Large intestine (tissue), 3 donors: Measurements from ENCODE around the gene FTH1. TPM values are rescaled to one million over a fixed set of nuclear protein-coding genes. Genes with fewer than 3 reads are reported as not detected.

ENCODE experiments used
- DNase-seq, 2 donors: peaks; one replicate each; pipeline versions ENCODE4 v3.0.0 to v3.0.0-alpha.2; 2013
- H3K27ac ChIP-seq: one replicate; pipeline ENCODE4 v1.5.1; 2013; ENCODE audit warnings: low read length
- H3K27me3 ChIP-seq: 2 replicates; pipeline ENCODE4 v1.6.1; 2013; ENCODE audit warnings: low read length; ENCODE audit not compliant: control insufficient read depth, insufficient read depth
- H3K36me3 ChIP-seq: 2 replicates; pipeline ENCODE4 v1.6.1; 2013; ENCODE audit warnings: low read length; ENCODE audit not compliant: control insufficient read depth, insufficient read depth
- H3K4me1 ChIP-seq: one replicate; pipeline ENCODE4 v1.6.1; 2013; ENCODE audit warnings: low read length; ENCODE audit not compliant: control insufficient read depth, insufficient read depth
- H3K4me3 ChIP-seq: one replicate; pipeline ENCODE4 v1.5.1; 2013; ENCODE audit warnings: low read length
- H3K9me3 ChIP-seq: one replicate; pipeline ENCODE4 v1.6.1; 2013; ENCODE audit warnings: mild to moderate bottlenecking, low read depth, low read length, moderate library complexity; ENCODE audit not compliant: control insufficient read depth
- WGBS: methylation state at CpG from one replicate; pipeline ENCODE4 v1.1.5; 2013; ENCODE audit warnings: low lambda C conversion rate; ENCODE audit not compliant: insufficient coverage; 5-methylcytosine and 5-hydroxymethylcytosine counted together
- polyA plus RNA-seq: library from polyadenylated mRNA; unstranded; fragments of 120-200 nt; gene quantifications from one replicate; pipeline ENCODE4 v1.2.1, GENCODE V29; 2013

Gene FTH1
- polyA plus RNA-seq, 1 donor = 5,100 TPM

- Histone ChIP-seq H3K27ac (no peak overlapping the region), H3K9me3 (no peaks in the 10 kb centered on the region), H3K27me3 (no peaks in the 10 kb centered on the region), H3K36me3 (no peaks in the 10 kb centered on the region), H3K4me1 (peaks cover 4% of the 10 kb centered on the region), H3K4me3 (no peak overlapping the region)
- no peak for DNase-seq
- WGBS = no CpG with 5 or more reads among the region's 7 CpGs
These were observed 18.9 kb downstream of the FTH1 start for GRCh38 chr11:61948505-61948904.

GRCh38 chr11:61947486-61948210, 19.8 kb downstream of the FTH1 start:
- no peak overlapping the region for H3K27ac ChIP-seq
- peaks cover 4% of the 10 kb centered on the region for H3K4me1 ChIP-seq
- H3K36me3 ChIP-seq = no peaks in the 10 kb centered on the region
- no peaks in the 10 kb centered on the region for H3K9me3 ChIP-seq
- whole genome bisulfite sequencing = 0% methylated on average over 1 of the region's 8 CpGs
- DNase-seq = peak; percentile 68 to 78
- no peak overlapping the region for H3K4me3 ChIP-seq
- H3K27me3 ChIP-seq = no peaks in the 10 kb centered on the region

- 100% methylated on average over 2 of the region's 5 CpGs for WGBS
- H3K27me3 ChIP-seq = no peaks in the 10 kb centered on the region
These were observed 20.5 kb downstream of the FTH1 start for GRCh38 chr11:61946894-61947293.

GRCh38 chr11:61945191-61945590, 22.2 kb downstream of the FTH1 start:
- Histone ChIP-seq H3K9me3 (no peaks in the 10 kb centered on the region), H3K27ac (no peak overlapping the region), H3K4me3 (no peak overlapping the region), H3K4me1 (peaks cover 4% of the 10 kb centered on the region), H3K36me3 (no peaks in the 10 kb centered on the region), H3K27me3 (no peaks in the 10 kb centered on the region)
- WGBS = no CpG with 5 or more reads among the region's 13 CpGs
- DNase-seq = no peak

More at GRCh38 chr11:61946894-61947293, 20.5 kb downstream of the FTH1 start:
- Histone ChIP-seq H3K36me3 (no peaks in the 10 kb centered on the region), H3K4me3 (no peak overlapping the region), H3K4me1 (peaks cover 4% of the 10 kb centered on the region), H3K9me3 (no peaks in the 10 kb centered on the region), H3K27ac (no peak overlapping the region)
- no peak for DNase-seq

GRCh38 chr11:61940466-61940865, 27.0 kb downstream of the FTH1 start:
- no peak for DNase-seq
- no peaks in the 10 kb centered on the region for H3K27me3 ChIP-seq
- H3K27ac ChIP-seq = no peak overlapping the region
- H3K4me3 ChIP-seq = no peak overlapping the region
- no peaks in the 10 kb centered on the region for H3K4me1 ChIP-seq
- H3K9me3 ChIP-seq = peaks cover 15% of the 10 kb centered on the region
- WGBS = no CpG with 5 or more reads among the region's 10 CpGs
- H3K36me3 ChIP-seq = no peaks in the 10 kb centered on the region

- Histone ChIP-seq H3K36me3 (no peaks in the 10 kb centered on the region), H3K27ac (no peak overlapping the region), H3K27me3 (no peaks in the 10 kb centered on the region), H3K4me1 (no peaks in the 10 kb centered on the region), H3K4me3 (no peak overlapping the region), H3K9me3 (peaks cover 17% of the 10 kb centered on the region)
- WGBS = 95% methylated on average over 2 of the region's 2 CpGs
- DNase-seq = no peak
These were observed 31.6 kb downstream of the FTH1 start for GRCh38 chr11:61935861-61936260.

GRCh38 chr11:61930933-61931332, 36.5 kb downstream of the FTH1 start:
- Histone ChIP-seq H3K36me3 (no peaks in the 10 kb centered on the region), H3K9me3 (peaks cover 3% of the 10 kb centered on the region), H3K4me1 (no peaks in the 10 kb centered on the region), H3K4me3 (no peak overlapping the region), H3K27ac (no peak overlapping the region), H3K27me3 (no peaks in the 10 kb centered on the region)
- no peak for DNase-seq
- WGBS = no CpG with 5 or more reads among the region's 3 CpGs

GRCh38 chr11:61928606-61929005, 38.8 kb downstream of the FTH1 start:
- no peak overlapping the region for H3K4me3 ChIP-seq
- no peak for DNase-seq
- H3K36me3 ChIP-seq = no peaks in the 10 kb centered on the region
- H3K27me3 ChIP-seq = no peaks in the 10 kb centered on the region
- no peak overlapping the region for H3K27ac ChIP-seq
- peaks cover 10% of the 10 kb centered on the region for H3K4me1 ChIP-seq
- no peaks in the 10 kb centered on the region for H3K9me3 ChIP-seq

GRCh38 chr11:61927501-61927900, 39.9 kb downstream of the FTH1 start:
- Histone ChIP-seq H3K27ac (no peak overlapping the region), H3K4me3 (no peak overlapping the region), H3K36me3 (no peaks in the 10 kb centered on the region), H3K9me3 (no peaks in the 10 kb centered on the region), H3K4me1 (peaks cover 21% of the 10 kb centered on the region), H3K27me3 (no peaks in the 10 kb centered on the region)
- WGBS = no CpG with 5 or more reads among the region's 1 CpG
- no peak for DNase-seq

GRCh38 chr11:61926235-61926634, 41.2 kb downstream of the FTH1 start:
- Histone ChIP-seq H3K27me3 (no peaks in the 10 kb centered on the region), H3K9me3 (no peaks in the 10 kb centered on the region), H3K36me3 (no peaks in the 10 kb centered on the region), H3K4me1 (peaks cover 29% of the 10 kb centered on the region), H3K27ac (no peak overlapping the region), H3K4me3 (no peak overlapping the region)
- WGBS = 100% methylated on average over 1 of the region's 3 CpGs
- no peak for DNase-seq

GRCh38 chr11:61925736-61926135, 41.7 kb downstream of the FTH1 start:
- 72% methylated on average over 2 of the region's 2 CpGs for WGBS
- DNase-seq = no peak
- Histone ChIP-seq H3K27me3 (no peaks in the 10 kb centered on the region), H3K4me3 (no peak overlapping the region), H3K4me1 (peaks cover 31% of the 10 kb centered on the region), H3K9me3 (no peaks in the 10 kb centered on the region), H3K36me3 (no peaks in the 10 kb centered on the region), H3K27ac (no peak overlapping the region)
